ENCODE data around the gene PNMA1.

Gene PNMA1

GRCh38 chr14:73723406-73723796 lies 9.2 kb upstream of the PNMA1 start:
- H3K9me3 ChIP-seq (ENCODE audit: insufficient read depth, low read depth, low read length) = peaks cover 2% of the 10 kb centered on the region
- no peak overlapping the region for H4K8ac ChIP-seq (ENCODE audit: low read depth, low read length)
- H3K36me3 ChIP-seq (ENCODE audit: control insufficient read depth in 1 of 2, insufficient read depth in 2 of 2, low read length in 2 of 2) = peaks cover 65 to 82% of the 10 kb centered on the region in 2 experiments
- no peak overlapping the region for H2AK5ac ChIP-seq (ENCODE audit: low read length)
- H3K9ac ChIP-seq (ENCODE audit: low read length) = no peak overlapping the region
- H2BK12ac ChIP-seq (ENCODE audit: low read length) = no peak overlapping the region
- no peak overlapping the region for H3K4ac ChIP-seq (ENCODE audit: low read depth, low read length)
- H3K79me2 ChIP-seq (ENCODE audit: control insufficient read depth, insufficient read depth, low read length, poor library complexity) = no peaks in the 10 kb centered on the region
- no peak overlapping the region for H2BK5ac ChIP-seq (ENCODE audit: low read depth, low read length, poor library complexity)
- no peak overlapping the region for H3K4me2 ChIP-seq (ENCODE audit: low read length)
- H3K18ac ChIP-seq (ENCODE audit: low read length) = no peak overlapping the region
- H3K4me1 ChIP-seq (ENCODE audit: control insufficient read depth in 1 of 2, insufficient read depth in 2 of 2, low read length in 2 of 2) = peaks cover 0 to 2% of the 10 kb centered on the region in 2 experiments
- H4K91ac ChIP-seq (ENCODE audit: low read depth, low read length) = no peak overlapping the region
- no peak overlapping the region for H3K23ac ChIP-seq (ENCODE audit: low read length)
- H2BK120ac ChIP-seq (ENCODE audit: insufficient read depth, low read length, poor library complexity) = no peak overlapping the region
- H3K27me3 ChIP-seq (ENCODE audit: insufficient read depth, low read length) = no peaks in the 10 kb centered on the region
- H3K14ac ChIP-seq (ENCODE audit: low read length) = no peak overlapping the region
- no peak overlapping the region for H4K12ac ChIP-seq (ENCODE audit: low read depth, low read length)
- H3K79me1 ChIP-seq (ENCODE audit: low read length) = no peaks in the 10 kb centered on the region
- no peak overlapping the region for H3K27ac ChIP-seq (ENCODE audit: low read depth, low read length)
- DNase-seq = no peak
- no CpG with 5 or more reads among the region's 7 CpGs for WGBS (ENCODE audit: extremely low coverage, insufficient coverage, insufficient read length)
- no peak overlapping the region for H2AFZ ChIP-seq (ENCODE audit: insufficient read depth, low read length, poor library complexity)
- no peak overlapping the region for H3K4me3 ChIP-seq (ENCODE audit: low read depth, low read length)

GRCh38 chr14:73722581-73722980 lies 8.4 kb upstream of the PNMA1 start:
- no peak overlapping the region for H3K9ac ChIP-seq (ENCODE audit: low read length)
- no peaks in the 10 kb centered on the region for H3K27me3 ChIP-seq (ENCODE audit: insufficient read depth, low read length)
- H4K12ac ChIP-seq (ENCODE audit: low read depth, low read length) = peak overlapping the region; percentile 45
- no peak overlapping the region for H4K91ac ChIP-seq (ENCODE audit: low read depth, low read length)
- no peak overlapping the region for H2AFZ ChIP-seq (ENCODE audit: insufficient read depth, low read length, poor library complexity)
- H3K9me3 ChIP-seq (ENCODE audit: insufficient read depth, low read depth, low read length) = peaks cover 2% of the 10 kb centered on the region
- no peak overlapping the region for H3K14ac ChIP-seq (ENCODE audit: low read length)
- no peak overlapping the region for H4K8ac ChIP-seq (ENCODE audit: low read depth, low read length)
- H3K23ac ChIP-seq (ENCODE audit: low read length) = no peak overlapping the region
- DNase-seq = no peak
- H3K18ac ChIP-seq (ENCODE audit: low read length) = no peak overlapping the region
- H2BK12ac ChIP-seq (ENCODE audit: low read length) = no peak overlapping the region
- no peaks in the 10 kb centered on the region for H3K79me1 ChIP-seq (ENCODE audit: low read length)
- H3K4ac ChIP-seq (ENCODE audit: low read depth, low read length) = no peak overlapping the region
- H3K27ac ChIP-seq (ENCODE audit: low read depth, low read length) = no peak overlapping the region
- no peak overlapping the region for H3K4me2 ChIP-seq (ENCODE audit: low read length)
- no peaks in the 10 kb centered on the region for H3K79me2 ChIP-seq (ENCODE audit: control insufficient read depth, insufficient read depth, low read length, poor library complexity)
- peaks cover 2 to 3% of the 10 kb centered on the region in 2 experiments for H3K4me1 ChIP-seq (ENCODE audit: control insufficient read depth in 1 of 2, insufficient read depth in 2 of 2, low read length in 2 of 2)
- no CpG with 5 or more reads among the region's 10 CpGs for WGBS (ENCODE audit: extremely low coverage, insufficient coverage, insufficient read length)
- H2AK5ac ChIP-seq (ENCODE audit: low read length) = no peak overlapping the region
- peaks cover 73 to 85% of the 10 kb centered on the region in 2 experiments for H3K36me3 ChIP-seq (ENCODE audit: control insufficient read depth in 1 of 2, insufficient read depth in 2 of 2, low read length in 2 of 2)
- no peak overlapping the region for H2BK120ac ChIP-seq (ENCODE audit: insufficient read depth, low read length, poor library complexity)
- no peak overlapping the region for H2BK5ac ChIP-seq (ENCODE audit: low read depth, low read length, poor library complexity)
- no peak overlapping the region for H3K4me3 ChIP-seq (ENCODE audit: low read depth, low read length)

DNA sequence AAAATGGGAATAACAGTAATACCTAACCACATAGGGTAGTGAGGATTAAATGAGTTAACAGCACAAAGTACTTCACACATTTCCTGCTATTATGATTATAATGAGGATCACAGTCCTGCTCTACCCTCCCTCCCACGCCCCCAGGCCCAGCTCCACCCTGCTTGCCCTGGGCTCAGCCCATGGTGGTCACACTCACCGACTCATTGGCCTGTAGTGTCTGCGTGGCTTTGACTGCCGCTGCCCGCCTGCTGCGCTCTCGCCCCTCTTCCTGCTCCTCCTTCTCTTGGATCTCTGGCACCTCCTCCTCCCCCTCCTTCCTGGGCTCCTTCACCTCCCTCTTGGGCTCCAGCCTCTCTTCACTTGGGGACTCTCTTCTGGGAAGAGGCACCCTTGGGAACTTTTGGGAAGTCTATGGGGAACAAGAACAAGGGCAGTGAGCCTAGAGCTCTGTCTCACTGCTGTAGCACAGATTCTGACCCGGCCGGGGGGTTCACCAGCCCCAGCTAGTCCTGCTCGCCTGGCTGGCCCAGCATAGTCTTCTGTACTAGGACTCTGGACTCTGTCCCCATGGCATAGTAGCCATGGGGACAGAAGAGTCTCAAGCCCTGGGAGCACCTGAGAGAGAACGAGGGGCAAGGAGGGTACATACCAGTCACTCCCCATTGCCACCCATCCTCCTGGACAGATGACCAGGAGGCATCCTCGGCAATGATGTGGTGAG lies 7.1 kb upstream of the PNMA1 start:
- Histone ChIP-seq H4K91ac (ENCODE audit: low read depth, low read length) (no peak overlapping the region), H4K8ac (ENCODE audit: low read depth, low read length) (no peak overlapping the region), H2AK5ac (ENCODE audit: low read length) (no peak overlapping the region), H3K18ac (ENCODE audit: low read length) (no peak overlapping the region), H3K9ac (ENCODE audit: low read length) (no peak overlapping the region), H3K79me2 (ENCODE audit: control insufficient read depth, insufficient read depth, low read length, poor library complexity) (no peaks in the 10 kb centered on the region), H2BK12ac (ENCODE audit: low read length) (no peak overlapping the region), H3K36me3 (ENCODE audit: control insufficient read depth in 1 of 2, insufficient read depth in 2 of 2, low read length in 2 of 2) (peaks cover 63 to 76% of the 10 kb centered on the region in 2 experiments), H2BK5ac (ENCODE audit: low read depth, low read length, poor library complexity) (no peak overlapping the region), H3K14ac (ENCODE audit: low read length) (no peak overlapping the region), H2AFZ (ENCODE audit: insufficient read depth, low read length, poor library complexity) (no peak overlapping the region), H3K4me2 (ENCODE audit: low read length) (no peak overlapping the region), H3K79me1 (ENCODE audit: low read length) (no peaks in the 10 kb centered on the region), H3K27ac (ENCODE audit: low read depth, low read length) (no peak overlapping the region), H3K4me3 (ENCODE audit: low read depth, low read length) (no peak overlapping the region), H4K12ac (ENCODE audit: low read depth, low read length) (no peak overlapping the region), H2BK120ac (ENCODE audit: insufficient read depth, low read length, poor library complexity) (no peak overlapping the region), H3K4ac (ENCODE audit: low read depth, low read length) (no peak overlapping the region), H3K23ac (ENCODE audit: low read length) (no peak overlapping the region), H3K4me1 (ENCODE audit: control insufficient read depth in 1 of 2, insufficient read depth in 2 of 2, low read length in 2 of 2) (peaks cover 2 to 3% of the 10 kb centered on the region in 2 experiments), H3K9me3 (ENCODE audit: insufficient read depth, low read depth, low read length) (peaks cover 2% of the 10 kb centered on the region), H3K27me3 (ENCODE audit: insufficient read depth, low read length) (no peaks in the 10 kb centered on the region)
- DNase-seq = no peak
- no CpG with 5 or more reads among the region's 12 CpGs for WGBS (ENCODE audit: extremely low coverage, insufficient coverage, insufficient read length)

DNA sequence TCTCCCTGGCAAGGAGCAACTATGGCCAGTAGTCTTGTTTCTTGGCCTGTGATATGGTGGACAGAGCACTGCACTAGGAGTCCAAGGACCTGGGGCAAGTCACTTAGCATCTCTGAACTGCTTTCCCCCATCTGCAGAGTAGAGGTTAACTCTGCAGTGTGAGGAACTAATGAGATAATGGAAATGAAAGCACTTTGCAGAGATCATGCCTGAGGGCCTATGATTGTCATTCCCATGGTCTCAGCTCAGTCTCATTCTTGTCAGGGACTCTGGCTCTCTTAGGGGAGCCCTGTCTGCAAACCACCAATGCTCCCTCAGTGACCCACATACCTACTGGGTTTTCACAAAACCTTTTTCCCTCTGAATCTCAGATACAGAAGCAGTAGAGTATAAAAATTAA lies 6.5 kb upstream of the PNMA1 start:
- H2BK12ac ChIP-seq (ENCODE audit: low read length) = no peak overlapping the region
- H3K14ac ChIP-seq (ENCODE audit: low read length) = no peak overlapping the region
- no peak overlapping the region for H3K18ac ChIP-seq (ENCODE audit: low read length)
- no peak overlapping the region for H4K12ac ChIP-seq (ENCODE audit: low read depth, low read length)
- H4K91ac ChIP-seq (ENCODE audit: low read depth, low read length) = no peak overlapping the region
- no peak overlapping the region for H2AFZ ChIP-seq (ENCODE audit: insufficient read depth, low read length, poor library complexity)
- peaks cover 2% of the 10 kb centered on the region for H3K9me3 ChIP-seq (ENCODE audit: insufficient read depth, low read depth, low read length)
- H3K4me3 ChIP-seq (ENCODE audit: low read depth, low read length) = no peak overlapping the region
- peaks cover 2 to 3% of the 10 kb centered on the region in 2 experiments for H3K4me1 ChIP-seq (ENCODE audit: control insufficient read depth in 1 of 2, insufficient read depth in 2 of 2, low read length in 2 of 2)
- no peak overlapping the region for H2BK120ac ChIP-seq (ENCODE audit: insufficient read depth, low read length, poor library complexity)
- no peaks in the 10 kb centered on the region for H3K79me1 ChIP-seq (ENCODE audit: low read length)
- no peak overlapping the region for H3K4me2 ChIP-seq (ENCODE audit: low read length)
- H2BK5ac ChIP-seq (ENCODE audit: low read depth, low read length, poor library complexity) = no peak overlapping the region
- H3K79me2 ChIP-seq (ENCODE audit: control insufficient read depth, insufficient read depth, low read length, poor library complexity) = no peaks in the 10 kb centered on the region
- no peak overlapping the region for H3K9ac ChIP-seq (ENCODE audit: low read length)
- no peak overlapping the region for H2AK5ac ChIP-seq (ENCODE audit: low read length)
- no peak overlapping the region for H4K8ac ChIP-seq (ENCODE audit: low read depth, low read length)
- no peak overlapping the region for H3K4ac ChIP-seq (ENCODE audit: low read depth, low read length)
- H3K27me3 ChIP-seq (ENCODE audit: insufficient read depth, low read length) = no peaks in the 10 kb centered on the region
- H3K27ac ChIP-seq (ENCODE audit: low read depth, low read length) = no peak overlapping the region
- H3K23ac ChIP-seq (ENCODE audit: low read length) = no peak overlapping the region
- DNase-seq = no peak
- H3K36me3 ChIP-seq (ENCODE audit: control insufficient read depth in 1 of 2, insufficient read depth in 2 of 2, low read length in 2 of 2) = peaks cover 57 to 72% of the 10 kb centered on the region in 2 experiments
